ENCODE results near the gene RARB. TPM values are rescaled to one million over a fixed set of nuclear protein-coding genes. Genes with fewer than 3 reads are reported as not detected.

Gene RARB
- total and polyA plus RNA-seq, 4 experiments from 2014 or later, result 0.07 TPM; not detected in 3

- peaks cover 10 to 15% of the 10 kb centered on the region in 2 donors for H3K36me3 Mint-ChIP-seq
- POLR2A ChIA-PET (ENCODE audit: partially characterized antibody), result interaction anchor here (1.1 to 1.4 kb wide), 3 partner anchors 24 to 73 kb away, joined by 3 read pairs; no protein-coding TSS in a partner anchor
Observed at GRCh38 chr3:25593001-25593400, 164.9 kb downstream of the RARB start.

GRCh38 chr3:25594007-25594502 is 166.0 kb downstream of the RARB start:
- Histone ChIP-seq H3K27ac (ENCODE audit: low read depth, low read length) (no peak overlapping the region), H3K4me1 (ENCODE audit: insufficient read depth, low read length) (no peaks in the 10 kb centered on the region), H3K9me3 (ENCODE audit: control insufficient read depth in 1 of 2, low read length in 2 of 2) (no peaks in the 10 kb centered on the region), H3K36me3 (ENCODE audit: insufficient read depth, low read length) (peaks cover 3% of the 10 kb centered on the region), H3K4me3 (ENCODE audit: low read length in 2 of 2) (no peak overlapping the region), H3K27me3 (ENCODE audit: insufficient read depth, low read length) (no peaks in the 10 kb centered on the region)
- Mint-ChIP-seq H3K4me3 (no peak overlapping the region), H3K4me1 (peaks cover 0 to 2% (median 0%) of the 10 kb centered on the region in 4 donors), H3K27me3 (no peaks in the 10 kb centered on the region), H3K36me3 (peaks cover 15 to 24% of the 10 kb centered on the region in 2 donors), H3K9me3 (no peaks in the 10 kb centered on the region), H3K27ac (peak overlapping the region in 3 of 7 donors; percentile 1 to 20 (median 2))
- DNase-seq, result peak in 4 of 5 donors; percentile 21 to 40 (median 24)
- ChIA-PET POLR2A (ENCODE audit: partially characterized antibody) (no interaction called here), CTCF (ENCODE audit: partially characterized antibody) (interaction anchor here (0.8 to 3.6 kb wide), 12 partner anchors 9 to 1702 kb away, joined by 3 to 18 read pairs (median 4); no protein-coding TSS in a partner anchor)
- intact Hi-C loops (cut with micrococcal nuclease), result loop anchor here (5.0 kb wide), 2 partner anchors 1407 to 1597 kb away; no protein-coding TSS in a partner anchor

More at GRCh38 chr3:25593001-25593400, 164.9 kb downstream of the RARB start:
- H3K4me3 ChIP-seq (ENCODE audit: low read length in 2 of 2), result no peak overlapping the region
- H3K4me1 ChIP-seq (ENCODE audit: insufficient read depth, low read length), result no peaks in the 10 kb centered on the region
- Mint-ChIP-seq H3K9me3 (peaks cover 0 to 2% (median 0%) of the 10 kb centered on the region in 8 donors), H3K27me3 (no peaks in the 10 kb centered on the region), H3K4me1 (peaks cover 0 to 2% (median 0%) of the 10 kb centered on the region in 4 donors), H3K4me3 (no peak overlapping the region), H3K27ac (peak overlapping the region in 2 of 7 donors; percentile 10 to 12)
- H3K27me3 ChIP-seq (ENCODE audit: insufficient read depth, low read length), result no peaks in the 10 kb centered on the region
- H3K27ac ChIP-seq (ENCODE audit: low read depth, low read length), result no peak overlapping the region
- peaks cover 2% of the 10 kb centered on the region for H3K36me3 ChIP-seq (ENCODE audit: insufficient read depth, low read length)
- no peak for DNase-seq
- intact Hi-C loops (cut with micrococcal nuclease), result loop anchor here (5.0 kb wide), 2 partner anchors 1406 to 1596 kb away; no protein-coding TSS in a partner anchor
- no peaks in the 10 kb centered on the region for H3K9me3 ChIP-seq (ENCODE audit: control insufficient read depth in 1 of 2, low read length in 2 of 2)
- CTCF ChIA-PET (ENCODE audit: partially characterized antibody), result interaction anchor here (0.7 to 3.1 kb wide), 10 partner anchors 9 to 1594 kb away, joined by 3 to 13 read pairs (median 4); no protein-coding TSS in a partner anchor

GRCh38 chr3:25597535-25598101 is 169.6 kb downstream of the RARB start:
- Mint-ChIP-seq H3K36me3 (peaks cover 37 to 56% of the 10 kb centered on the region in 2 donors), H3K27ac (peak overlapping the region in 4 of 7 donors; percentile 4 to 59 (median 50)), H3K4me1 (peaks cover 0 to 2% (median 0%) of the 10 kb centered on the region in 4 donors), H3K27me3 (no peaks in the 10 kb centered on the region), H3K4me3 (no peak overlapping the region), H3K9me3 (no peaks in the 10 kb centered on the region)
- Histone ChIP-seq H3K27me3 (ENCODE audit: insufficient read depth, low read length) (no peaks in the 10 kb centered on the region), H3K36me3 (ENCODE audit: insufficient read depth, low read length) (peaks cover 18% of the 10 kb centered on the region), H3K4me1 (ENCODE audit: insufficient read depth, low read length) (no peaks in the 10 kb centered on the region), H3K9me3 (ENCODE audit: control insufficient read depth in 1 of 2, low read length in 2 of 2) (no peaks in the 10 kb centered on the region), H3K4me3 (ENCODE audit: low read length in 2 of 2) (no peak overlapping the region), H3K27ac (ENCODE audit: low read depth, low read length) (no peak overlapping the region)
- intact Hi-C loops (cut with micrococcal nuclease), result no loop called here
- no peak for DNase-seq
- POLR2A ChIA-PET (ENCODE audit: partially characterized antibody), result no interaction called here
- CTCF ChIA-PET (ENCODE audit: partially characterized antibody), result no interaction called here

GRCh38 chr3:25603703-25604102 is 175.6 kb downstream of the RARB start:
- Histone ChIP-seq H3K36me3 (ENCODE audit: insufficient read depth, low read length) (peaks cover 36% of the 10 kb centered on the region), H3K27ac (ENCODE audit: low read depth, low read length) (no peak overlapping the region), H3K9me3 (ENCODE audit: control insufficient read depth in 1 of 2, low read length in 2 of 2) (no peaks in the 10 kb centered on the region), H3K4me1 (ENCODE audit: insufficient read depth, low read length) (no peaks in the 10 kb centered on the region), H3K4me3 (ENCODE audit: low read length in 2 of 2) (no peak overlapping the region), H3K27me3 (ENCODE audit: insufficient read depth, low read length) (no peaks in the 10 kb centered on the region)
- Mint-ChIP-seq H3K4me3 (no peak overlapping the region), H3K4me1 (peaks cover 0 to 1% (median 0%) of the 10 kb centered on the region in 4 donors), H3K27ac (peak overlapping the region in 6 of 7 donors; percentile 13 to 79 (median 26)), H3K9me3 (no peaks in the 10 kb centered on the region), H3K36me3 (peaks cover 55 to 86% of the 10 kb centered on the region in 2 donors), H3K27me3 (no peaks in the 10 kb centered on the region)
- POLR2A ChIA-PET (ENCODE audit: partially characterized antibody), result no interaction called here
- intact Hi-C loops (cut with micrococcal nuclease), result no loop called here
- DNase-seq, result no peak
- CTCF ChIA-PET (ENCODE audit: partially characterized antibody), result interaction anchor here (0.9 to 2.8 kb wide), 3 partner anchors 9 to 17 kb away, joined by 3 to 18 read pairs (median 7); no protein-coding TSS in a partner anchor

GRCh38 chr3:25604107-25604805 is 176.2 kb downstream of the RARB start:
- H3K4me3 Mint-ChIP-seq, result no peak overlapping the region
- intact Hi-C loops (cut with micrococcal nuclease), result no loop called here
- no peaks in the 10 kb centered on the region for H3K27me3 ChIP-seq (ENCODE audit: insufficient read depth, low read length)
- no peak for DNase-seq
- no peaks in the 10 kb centered on the region for H3K9me3 ChIP-seq (ENCODE audit: control insufficient read depth in 1 of 2, low read length in 2 of 2)
- no peaks in the 10 kb centered on the region for H3K4me1 ChIP-seq (ENCODE audit: insufficient read depth, low read length)
- peaks cover 40% of the 10 kb centered on the region for H3K36me3 ChIP-seq (ENCODE audit: insufficient read depth, low read length)
- no peak overlapping the region for H3K27ac ChIP-seq (ENCODE audit: low read depth, low read length)
- H3K9me3 Mint-ChIP-seq, result no peaks in the 10 kb centered on the region
- peaks cover 50 to 84% of the 10 kb centered on the region in 2 donors for H3K36me3 Mint-ChIP-seq
- peak overlapping the region in 4 of 7 donors; percentile 13 to 79 (median 38) for H3K27ac Mint-ChIP-seq
- no peak overlapping the region for H3K4me3 ChIP-seq (ENCODE audit: low read length in 2 of 2)
- no peaks in the 10 kb centered on the region for H3K27me3 Mint-ChIP-seq
- POLR2A ChIA-PET (ENCODE audit: partially characterized antibody), result no interaction called here
- CTCF ChIA-PET (ENCODE audit: partially characterized antibody), result interaction anchor here (0.9 to 2.5 kb wide), 2 partner anchors 9 to 18 kb away, joined by 3 to 18 read pairs; no protein-coding TSS in a partner anchor
- H3K4me1 Mint-ChIP-seq, result peaks cover 0 to 1% (median 0%) of the 10 kb centered on the region in 4 donors

GRCh38 chr3:25610167-25610566 is 182.1 kb downstream of the RARB start:
- H3K9me3 Mint-ChIP-seq, result no peaks in the 10 kb centered on the region
- no peak overlapping the region for H3K27ac ChIP-seq (ENCODE audit: low read depth, low read length)
- DNase-seq, result no peak
- intact Hi-C loops (cut with micrococcal nuclease), result no loop called here
- CTCF ChIA-PET (ENCODE audit: partially characterized antibody), result no interaction called here
- no peaks in the 10 kb centered on the region for H3K27me3 ChIP-seq (ENCODE audit: insufficient read depth, low read length)
- H3K4me3 Mint-ChIP-seq, result no peak overlapping the region
- no peak overlapping the region for H3K4me3 ChIP-seq (ENCODE audit: low read length in 2 of 2)
- POLR2A ChIA-PET (ENCODE audit: partially characterized antibody), result no interaction called here
- H3K36me3 ChIP-seq (ENCODE audit: insufficient read depth, low read length), result peaks cover 57% of the 10 kb centered on the region
- peak overlapping the region in 6 of 7 donors; percentile 38 to 61 (median 53) for H3K27ac Mint-ChIP-seq
- H3K4me1 ChIP-seq (ENCODE audit: insufficient read depth, low read length), result peaks cover 4% of the 10 kb centered on the region
- peaks cover 58 to 70% of the 10 kb centered on the region in 2 donors for H3K36me3 Mint-ChIP-seq
- H3K4me1 Mint-ChIP-seq, result peaks cover 0 to 8% (median 1%) of the 10 kb centered on the region in 4 donors
- no peaks in the 10 kb centered on the region for H3K27me3 Mint-ChIP-seq
- no peaks in the 10 kb centered on the region for H3K9me3 ChIP-seq (ENCODE audit: control insufficient read depth in 1 of 2, low read length in 2 of 2)

- Mint-ChIP-seq H3K4me1 (peaks cover 0 to 8% (median 1%) of the 10 kb centered on the region in 4 donors), H3K27me3 (no peaks in the 10 kb centered on the region), H3K4me3 (no peak overlapping the region), H3K36me3 (peaks cover 56 to 68% of the 10 kb centered on the region in 2 donors), H3K27ac (peak overlapping the region in 3 of 7 donors; percentile 6 to 49 (median 6)), H3K9me3 (no peaks in the 10 kb centered on the region)
- no peaks in the 10 kb centered on the region for H3K9me3 ChIP-seq (ENCODE audit: control insufficient read depth in 1 of 2, low read length in 2 of 2)
- ChIA-PET CTCF (ENCODE audit: partially characterized antibody) (interaction anchor here (1.2 kb wide), 1 partner anchor 17 kb away, joined by 6 read pairs; no protein-coding TSS in a partner anchor), POLR2A (ENCODE audit: partially characterized antibody) (no interaction called here)
- peaks cover 4% of the 10 kb centered on the region for H3K4me1 ChIP-seq (ENCODE audit: insufficient read depth, low read length)
- H3K27me3 ChIP-seq (ENCODE audit: insufficient read depth, low read length), result no peaks in the 10 kb centered on the region
- intact Hi-C loops (cut with micrococcal nuclease), result no loop called here
- H3K27ac ChIP-seq (ENCODE audit: low read depth, low read length), result no peak overlapping the region
- H3K36me3 ChIP-seq (ENCODE audit: insufficient read depth, low read length), result peaks cover 51% of the 10 kb centered on the region
- DNase-seq, result no peak
- no peak overlapping the region for H3K4me3 ChIP-seq (ENCODE audit: low read length in 2 of 2)
Observed at GRCh38 chr3:25610779-25611178, 182.7 kb downstream of the RARB start.

Measured in CD4-positive, alpha-beta memory T cell (primary cell).